Osteoblast (primary cell): ENCODE results near the gene ZFYVE27. TPM values are rescaled to one million over a fixed set of nuclear protein-coding genes. Genes with fewer than 3 reads are reported as not detected.

Source experiments
- DNase-seq: peaks from one replicate; pipeline ENCODE4 v3.0.0; 2011; ENCODE audit warnings: low spot score, mixed read lengths; ENCODE audit not compliant: insufficient read length; ENCODE audit errors: missing footprints
- H2AFZ ChIP-seq: 2 replicates; pipeline ENCODE4 v1.6.0; 2011; ENCODE audit warnings: mild to moderate bottlenecking, low read length
- H3K27ac ChIP-seq: 2 replicates; pipeline ENCODE4 v1.5.1; 2011; ENCODE audit warnings: mild to moderate bottlenecking, low read depth, low read length, moderate library complexity
- H3K27me3 ChIP-seq: 2 replicates; pipeline ENCODE4 v1.6.0; 2012; ENCODE audit warnings: mild to moderate bottlenecking, control low read depth, inconsistent platforms, low read length, moderate library complexity; ENCODE audit not compliant: insufficient read depth
- H3K36me3 ChIP-seq: 2 replicates; pipeline ENCODE4 v1.5.1; 2011; ENCODE audit warnings: mild to moderate bottlenecking, low read length, control low read depth, moderate library complexity; ENCODE audit not compliant: insufficient read depth
- H3K4me1 ChIP-seq: 2 replicates; pipeline ENCODE4 v1.5.1; 2011; ENCODE audit warnings: mild to moderate bottlenecking, low read length, control low read depth, moderate library complexity; ENCODE audit not compliant: insufficient read depth
- H3K4me2 ChIP-seq: 2 replicates; pipeline ENCODE4 v1.6.0; 2011; ENCODE audit warnings: mild to moderate bottlenecking, low read length; ENCODE audit not compliant: insufficient read depth
- H3K4me3 ChIP-seq: fragments of 200-600 bp; sonication (generic); 3 replicates; pipeline ENCODE4 v1.5.1; 2012; ENCODE audit warnings: mild to moderate bottlenecking, low read length, inconsistent platforms; ENCODE audit not compliant: insufficient read depth
- H3K79me2 ChIP-seq: 2 replicates; pipeline ENCODE4 v1.6.0; 2012; ENCODE audit warnings: mild to moderate bottlenecking, low read length, control low read depth, inconsistent platforms; ENCODE audit not compliant: insufficient read depth
- H3K9me3 ChIP-seq: 2 replicates; pipeline ENCODE4 v1.5.1; 2011; ENCODE audit warnings: low read depth, low read length, control low read depth
- H4K20me1 ChIP-seq: 2 replicates; pipeline ENCODE4 v1.6.0; 2012; ENCODE audit warnings: mild to moderate bottlenecking, low read length, control low read depth; ENCODE audit not compliant: insufficient read depth
- total RNA-seq: library from RNA; depleted of rRNA; stranded (reverse); fragments of >200 nt; gene quantifications from 2 replicates; pipeline ENCODE4 v1.2.3, GENCODE V29; 2012
- TF ChIP-seq, protein P1 (sequence below): IDR thresholded peaks from 2 replicates; pipeline ENCODE4 v1.5.1; 2011; ENCODE audit warnings: mild to moderate bottlenecking, low read depth, low read length, moderate library complexity; ENCODE audit errors: extremely low read depth

ZFYVE27 gene
- total RNA-seq, 1 donor = 19.9 TPM

DNA sequence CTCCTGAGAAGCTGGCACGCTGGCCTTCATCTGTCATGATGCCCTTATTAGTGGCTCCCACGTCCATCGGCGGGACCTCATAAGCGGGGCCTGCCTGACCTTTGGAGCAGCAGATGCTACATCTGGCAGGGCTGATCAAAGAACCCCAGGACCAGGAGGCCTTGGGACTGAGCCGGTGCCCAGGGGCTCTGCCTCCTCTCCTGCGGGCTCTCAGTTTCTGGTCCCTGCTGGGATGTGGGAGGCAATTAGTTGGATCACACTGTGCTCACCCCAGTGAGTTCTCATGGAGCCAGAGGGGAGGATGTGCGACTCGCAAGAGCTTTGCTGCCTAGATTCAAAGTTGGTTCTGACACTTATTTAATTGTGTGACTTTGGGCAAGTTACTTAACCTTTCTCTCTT lies 63.5 kb downstream of the ZFYVE27 start:
- H3K79me2 ChIP-seq = no peaks in the 10 kb centered on the region
- H3K9me3 ChIP-seq = peaks cover 14% of the 10 kb centered on the region
- no peak overlapping the region for H3K4me2 ChIP-seq
- no peaks in the 10 kb centered on the region for H3K36me3 ChIP-seq
- no peaks in the 10 kb centered on the region for H3K4me1 ChIP-seq
- no peak overlapping the region for H3K27ac ChIP-seq
- H4K20me1 ChIP-seq = no peaks in the 10 kb centered on the region
- TF ChIP-seq, protein P1, sequence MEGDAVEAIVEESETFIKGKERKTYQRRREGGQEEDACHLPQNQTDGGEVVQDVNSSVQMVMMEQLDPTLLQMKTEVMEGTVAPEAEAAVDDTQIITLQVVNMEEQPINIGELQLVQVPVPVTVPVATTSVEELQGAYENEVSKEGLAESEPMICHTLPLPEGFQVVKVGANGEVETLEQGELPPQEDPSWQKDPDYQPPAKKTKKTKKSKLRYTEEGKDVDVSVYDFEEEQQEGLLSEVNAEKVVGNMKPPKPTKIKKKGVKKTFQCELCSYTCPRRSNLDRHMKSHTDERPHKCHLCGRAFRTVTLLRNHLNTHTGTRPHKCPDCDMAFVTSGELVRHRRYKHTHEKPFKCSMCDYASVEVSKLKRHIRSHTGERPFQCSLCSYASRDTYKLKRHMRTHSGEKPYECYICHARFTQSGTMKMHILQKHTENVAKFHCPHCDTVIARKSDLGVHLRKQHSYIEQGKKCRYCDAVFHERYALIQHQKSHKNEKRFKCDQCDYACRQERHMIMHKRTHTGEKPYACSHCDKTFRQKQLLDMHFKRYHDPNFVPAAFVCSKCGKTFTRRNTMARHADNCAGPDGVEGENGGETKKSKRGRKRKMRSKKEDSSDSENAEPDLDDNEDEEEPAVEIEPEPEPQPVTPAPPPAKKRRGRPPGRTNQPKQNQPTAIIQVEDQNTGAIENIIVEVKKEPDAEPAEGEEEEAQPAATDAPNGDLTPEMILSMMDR = no peak
- H2AFZ ChIP-seq = no peak overlapping the region
- no peak overlapping the region for H3K4me3 ChIP-seq
- no peaks in the 10 kb centered on the region for H3K27me3 ChIP-seq
- peak; percentile 53 for DNase-seq

GRCh38 chr10:97801422-97801821 lies 64.5 kb downstream of the ZFYVE27 start:
- no peak for DNase-seq
- Histone ChIP-seq H3K79me2 (no peaks in the 10 kb centered on the region), H3K36me3 (no peaks in the 10 kb centered on the region), H3K27ac (no peak overlapping the region), H3K4me3 (no peak overlapping the region), H2AFZ (no peak overlapping the region), H4K20me1 (no peaks in the 10 kb centered on the region), H3K27me3 (no peaks in the 10 kb centered on the region), H3K4me1 (no peaks in the 10 kb centered on the region), H3K9me3 (peaks cover 14% of the 10 kb centered on the region), H3K4me2 (no peak overlapping the region)
- TF ChIP-seq, protein P1 = no peak

GRCh38 chr10:97805096-97805884 lies 68.4 kb downstream of the ZFYVE27 start:
- Histone ChIP-seq H3K4me3 (no peak overlapping the region), H3K9me3 (no peaks in the 10 kb centered on the region), H3K4me1 (no peaks in the 10 kb centered on the region), H2AFZ (no peak overlapping the region), H3K79me2 (no peaks in the 10 kb centered on the region), H3K36me3 (no peaks in the 10 kb centered on the region), H4K20me1 (no peaks in the 10 kb centered on the region), H3K4me2 (no peak overlapping the region), H3K27ac (no peak overlapping the region), H3K27me3 (peaks cover 6% of the 10 kb centered on the region)
- TF ChIP-seq, protein P1 = no peak
- DNase-seq = no peak

GRCh38 chr10:97805949-97806348 lies 69.0 kb downstream of the ZFYVE27 start:
- DNase-seq = no peak
- H3K9me3 ChIP-seq = no peaks in the 10 kb centered on the region
- no peak overlapping the region for H2AFZ ChIP-seq
- H3K4me3 ChIP-seq = no peak overlapping the region
- H3K36me3 ChIP-seq = no peaks in the 10 kb centered on the region
- no peaks in the 10 kb centered on the region for H3K4me1 ChIP-seq
- H3K79me2 ChIP-seq = no peaks in the 10 kb centered on the region
- TF ChIP-seq, protein P1 = no peak
- no peak overlapping the region for H3K4me2 ChIP-seq
- H4K20me1 ChIP-seq = no peaks in the 10 kb centered on the region
- H3K27ac ChIP-seq = no peak overlapping the region
- H3K27me3 ChIP-seq = peaks cover 6% of the 10 kb centered on the region
